MCF 10A (cell line): ENCODE results near the gene STXBP6. TPM values are rescaled to one million over a fixed set of nuclear protein-coding genes. Genes with fewer than 3 reads are reported as not detected.

Experiments
- BruUV-seq: library from RNA; stranded (reverse); fragments of 400-500 nt; replicated peaks from 2 replicates; lab custom pipeline; 2021; lab: Mats Ljungman, UMichigan
- CTCF ChIA-PET: fragments of 300-600 bp; sonication (Branson Sonifier 250); formaldehyde crosslinking; extraction: SDS; loops from one replicate; lab custom pipeline; 2021; ENCODE audit warnings: antibody characterized with exemption, inconsistent platforms; lab: Yijun Ruan, JAX
- POLR2A ChIA-PET: fragments of 300-600, 350-650 bp; sonication (Branson Sonifier 250); formaldehyde crosslinking; extraction: SDS; loops from one replicate; lab custom pipeline; 2020; ENCODE audit warnings: antibody characterized with exemption, inconsistent platforms; lab: Yijun Ruan, JAX
- DNase-seq: peaks from one replicate; pipeline ENCODE4 v3.0.0-alpha.2; 2018; ENCODE audit not compliant: unreplicated experiment
- H3K27ac Mint-ChIP-seq: one replicate; pipeline ENCODE4 v1.8.0; 2022; ENCODE audit warnings: mild to moderate bottlenecking, low read depth, mixed read lengths; ENCODE audit not compliant: unreplicated experiment
- H3K27me3 Mint-ChIP-seq: one replicate; pipeline ENCODE4 v1.8.0; 2022; ENCODE audit warnings: mixed read lengths; ENCODE audit not compliant: insufficient read depth, unreplicated experiment
- H3K36me3 Mint-ChIP-seq: one replicate; pipeline ENCODE4 v1.8.0; 2022; ENCODE audit warnings: mild to moderate bottlenecking, moderate library complexity, mixed read lengths; ENCODE audit not compliant: insufficient read depth, unreplicated experiment
- H3K4me1 Mint-ChIP-seq: one replicate; pipeline ENCODE4 v1.8.0; 2022; ENCODE audit warnings: mixed read lengths; ENCODE audit not compliant: insufficient read depth, unreplicated experiment
- H3K4me3 Mint-ChIP-seq: one replicate; pipeline ENCODE4 v1.8.0; 2022; ENCODE audit warnings: mild to moderate bottlenecking, moderate library complexity, mixed read lengths; ENCODE audit not compliant: unreplicated experiment
- H3K9me3 Mint-ChIP-seq: one replicate; pipeline ENCODE4 v1.8.0; 2022; ENCODE audit warnings: mixed read lengths; ENCODE audit not compliant: unreplicated experiment
- intact Hi-C: fragments of 100-400 bp; cut with micrococcal nuclease; formaldehyde crosslinking; loops from 2 replicates; pipeline ENCODE4 v1.14.1; 2022
- total RNA-seq: library from RNA; stranded (reverse); gene quantifications from 2 replicates; pipeline ENCODE4 v1.2.3, GENCODE V29; 2022
- TF ChIP-seq, protein P1 (sequence below): fragments of 200-600 bp; IDR thresholded peaks from one replicate; pipeline ENCODE4 v1.8.0; 2022; ENCODE audit warnings: antibody characterized with exemption, mild to moderate bottlenecking; ENCODE audit not compliant: unreplicated experiment

STXBP6 gene
- total RNA-seq, 1 experiment from 2014 or later, result not detected

DNA sequence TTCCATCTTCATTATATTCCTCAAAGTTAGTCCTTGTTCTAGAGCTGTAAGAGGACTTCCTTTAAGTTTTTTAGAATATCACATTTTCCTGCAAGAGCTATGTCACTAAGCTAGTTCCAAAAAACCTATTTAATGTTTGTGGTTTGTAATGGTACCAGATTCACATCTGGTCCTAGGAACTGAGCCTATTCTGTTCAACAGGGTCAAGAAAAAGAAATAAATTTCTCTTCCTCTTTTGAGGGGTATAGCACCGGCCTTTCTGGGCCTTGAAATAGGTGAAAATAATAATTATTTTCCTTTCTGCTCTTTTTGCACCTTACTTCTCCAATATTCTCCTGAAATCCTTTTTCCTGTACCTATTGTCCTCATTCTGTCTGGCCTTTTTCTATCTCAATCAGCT is 3.6 kb upstream of the STXBP6 start:
- ChIA-PET CTCF (interaction anchor here (0.6 to 1.2 kb wide), 2 partner anchors 350 to 506 kb away, joined by 3 to 4 read pairs; no protein-coding TSS in a partner anchor), POLR2A (interaction anchor here (0.6 kb wide), 2 partner anchors 24 to 1747 kb away, joined by 3 read pairs; partner anchors contain the start of gene BCL2L2)
- Mint-ChIP-seq H3K4me3 (no peak overlapping the region), H3K27ac (no peak overlapping the region), H3K36me3 (no peaks in the 10 kb centered on the region), H3K4me1 (peaks cover 14% of the 10 kb centered on the region), H3K27me3 (peaks cover 26% of the 10 kb centered on the region), H3K9me3 (no peaks in the 10 kb centered on the region)
- BruUV-seq, result no TSS peak
- no peak for DNase-seq
- intact Hi-C loops, result no loop called here
- TF ChIP-seq, protein P1, sequence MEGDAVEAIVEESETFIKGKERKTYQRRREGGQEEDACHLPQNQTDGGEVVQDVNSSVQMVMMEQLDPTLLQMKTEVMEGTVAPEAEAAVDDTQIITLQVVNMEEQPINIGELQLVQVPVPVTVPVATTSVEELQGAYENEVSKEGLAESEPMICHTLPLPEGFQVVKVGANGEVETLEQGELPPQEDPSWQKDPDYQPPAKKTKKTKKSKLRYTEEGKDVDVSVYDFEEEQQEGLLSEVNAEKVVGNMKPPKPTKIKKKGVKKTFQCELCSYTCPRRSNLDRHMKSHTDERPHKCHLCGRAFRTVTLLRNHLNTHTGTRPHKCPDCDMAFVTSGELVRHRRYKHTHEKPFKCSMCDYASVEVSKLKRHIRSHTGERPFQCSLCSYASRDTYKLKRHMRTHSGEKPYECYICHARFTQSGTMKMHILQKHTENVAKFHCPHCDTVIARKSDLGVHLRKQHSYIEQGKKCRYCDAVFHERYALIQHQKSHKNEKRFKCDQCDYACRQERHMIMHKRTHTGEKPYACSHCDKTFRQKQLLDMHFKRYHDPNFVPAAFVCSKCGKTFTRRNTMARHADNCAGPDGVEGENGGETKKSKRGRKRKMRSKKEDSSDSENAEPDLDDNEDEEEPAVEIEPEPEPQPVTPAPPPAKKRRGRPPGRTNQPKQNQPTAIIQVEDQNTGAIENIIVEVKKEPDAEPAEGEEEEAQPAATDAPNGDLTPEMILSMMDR, result no peak

- no peak overlapping the region for H3K27ac Mint-ChIP-seq
- intact Hi-C loops, result no loop called here
- H3K36me3 Mint-ChIP-seq, result no peaks in the 10 kb centered on the region
- H3K4me3 Mint-ChIP-seq, result no peak overlapping the region
- H3K4me1 Mint-ChIP-seq, result peaks cover 21% of the 10 kb centered on the region
- no TSS peak for BruUV-seq
- TF ChIP-seq, protein P1, result no peak
- H3K9me3 Mint-ChIP-seq, result no peaks in the 10 kb centered on the region
- POLR2A ChIA-PET, result interaction anchor here (0.6 kb wide), 1 partner anchor 23 kb away, joined by 3 read pairs; no protein-coding TSS in a partner anchor
- CTCF ChIA-PET, result interaction anchor here (1.2 kb wide), 1 partner anchor 349 kb away, joined by 3 read pairs; no protein-coding TSS in a partner anchor
- peaks cover 28% of the 10 kb centered on the region for H3K27me3 Mint-ChIP-seq
- no peak for DNase-seq
Measured at GRCh38 chr14:25052921-25053320, 3.0 kb upstream of the STXBP6 start.

DNA sequence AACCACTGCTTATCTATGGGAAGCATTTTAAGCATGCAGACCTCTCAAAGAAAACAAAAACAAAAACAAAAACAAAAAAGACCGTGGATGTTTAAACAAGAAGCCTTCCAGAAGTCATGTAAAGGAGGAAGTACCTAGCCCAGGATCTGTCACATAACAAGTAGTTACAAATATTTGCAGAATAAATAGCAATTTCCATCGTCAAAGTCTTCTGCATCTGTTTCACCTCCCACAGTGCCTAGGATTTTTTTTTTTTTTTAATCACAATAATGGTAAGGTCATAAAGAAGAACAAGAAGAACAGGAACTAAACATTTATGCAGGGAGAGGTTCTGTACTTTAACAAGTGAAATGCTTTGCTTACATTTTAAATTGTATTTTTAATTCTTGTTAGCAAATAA is 2.4 kb upstream of the STXBP6 start:
- Mint-ChIP-seq H3K27ac (no peak overlapping the region), H3K9me3 (no peaks in the 10 kb centered on the region), H3K4me3 (no peak overlapping the region), H3K4me1 (peaks cover 22% of the 10 kb centered on the region), H3K27me3 (peaks cover 28% of the 10 kb centered on the region), H3K36me3 (no peaks in the 10 kb centered on the region)
- POLR2A ChIA-PET, result no interaction called here
- no peak for DNase-seq
- TF ChIP-seq, protein P1, result no peak
- CTCF ChIA-PET, result no interaction called here
- intact Hi-C loops, result no loop called here
- no TSS peak for BruUV-seq

DNA sequence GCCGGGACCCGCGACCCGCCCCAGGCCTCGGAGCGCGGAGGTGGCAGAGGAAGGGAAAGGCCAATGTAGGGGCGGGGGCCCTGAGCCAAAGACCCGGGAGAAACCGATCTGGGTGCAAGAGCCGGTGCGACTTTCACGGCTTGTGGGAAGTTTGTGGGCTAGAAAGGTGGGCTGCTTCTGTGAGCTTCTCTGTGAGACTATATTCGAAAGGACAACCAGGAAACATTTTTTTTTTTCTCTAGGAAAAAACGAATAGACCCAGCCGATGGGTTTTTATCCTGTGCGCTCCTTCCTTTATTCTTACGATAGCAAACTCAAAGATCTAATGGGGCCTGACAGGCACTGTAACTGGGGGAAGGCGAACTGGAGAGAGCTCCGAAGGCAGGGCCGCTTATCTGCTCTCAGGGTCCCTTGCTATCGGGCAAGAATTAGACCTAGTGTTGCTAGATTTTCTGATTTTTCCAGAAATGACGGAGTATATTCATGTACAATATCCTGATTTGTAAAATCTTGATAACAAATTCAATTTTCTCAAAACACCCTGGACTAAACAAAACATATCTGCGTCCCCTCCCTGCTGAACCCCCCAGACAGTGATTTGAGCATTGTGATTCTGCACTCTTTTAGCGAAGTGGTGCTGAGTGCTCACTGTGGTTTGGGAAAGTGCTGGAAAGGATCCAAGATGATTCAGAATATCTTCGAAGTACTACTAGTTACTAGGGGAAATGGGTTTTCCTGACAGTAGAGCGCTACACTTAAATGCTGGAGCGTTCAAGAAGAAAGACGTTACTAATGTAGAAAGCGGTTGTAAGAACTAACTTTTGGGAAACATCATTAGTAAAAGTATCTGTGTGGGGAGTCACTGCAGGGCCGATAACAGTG is 563 bp upstream of the STXBP6 start:
- H3K27me3 Mint-ChIP-seq, result peaks cover 28% of the 10 kb centered on the region
- TF ChIP-seq, protein P1, result no peak
- no peaks in the 10 kb centered on the region for H3K9me3 Mint-ChIP-seq
- POLR2A ChIA-PET, result no interaction called here
- no peak for DNase-seq
- CTCF ChIA-PET, result interaction anchor here (0.7 kb wide), 1 partner anchor 61 kb away, joined by 3 read pairs; no protein-coding TSS in a partner anchor
- intact Hi-C loops, result no loop called here
- no peak overlapping the region for H3K27ac Mint-ChIP-seq
- H3K4me3 Mint-ChIP-seq, result peak overlapping the region; percentile 62
- H3K4me1 Mint-ChIP-seq, result peaks cover 22% of the 10 kb centered on the region
- no TSS peak for BruUV-seq
- H3K36me3 Mint-ChIP-seq, result no peaks in the 10 kb centered on the region
